WTC11 (cell line): Measurements from ENCODE around the gene HKDC1.

Source experiments
- CTCF ChIP-seq: fragments of 200-600 bp; IDR thresholded peaks from 2 replicates; pipeline ENCODE4 v1.8.0; 2022; ENCODE audit warnings: antibody characterized with exemption
- ETV6 ChIP-seq: sonication (generic); formaldehyde crosslinking; IDR thresholded peaks from 2 replicates; pipeline ENCODE4 v1.8.1; 2022; ENCODE audit warnings: mild to moderate bottlenecking, missing genetic modification reagents
- NFYB ChIP-seq: sonication (generic); formaldehyde crosslinking; conservative IDR thresholded peaks from 2 replicates; pipeline ENCODE4 v1.8.0; 2022; ENCODE audit warnings: low read depth, missing genetic modification reagents
- SMAD4 ChIP-seq: sonication (generic); formaldehyde crosslinking; IDR thresholded peaks from 2 replicates; pipeline ENCODE4 v1.8.0; 2022; ENCODE audit warnings: mild to moderate bottlenecking, missing genetic modification reagents
- STAT6 ChIP-seq: sonication (generic); formaldehyde crosslinking; conservative IDR thresholded peaks from 2 replicates; pipeline ENCODE4 v1.8.1; 2023; ENCODE audit warnings: mild to moderate bottlenecking, low read depth, missing genetic modification reagents, moderate library complexity
- ZNF138 ChIP-seq: sonication (generic); formaldehyde crosslinking; conservative IDR thresholded peaks from 2 replicates; pipeline ENCODE4 v1.8.1; 2022; ENCODE audit warnings: mild to moderate bottlenecking, moderate library complexity, missing genetic modification reagents

GRCh38 chr10:69216577-69217118 is 3.5 kb upstream of the HKDC1 start:
- TF ChIP-seq CTCF (no peak), ETV6 (no peak), SMAD4 (no peak), STAT6 (CRISPR knock-in tag) (no peak), ZNF138 (CRISPR knock-in tag) (no peak), NFYB (CRISPR knock-in tag) (no peak)
